ENCODE results near the gene STK32A.
"Not testable (repeated sequence)": the region's sequence is repeated elsewhere in the genome, so short reads cannot be mapped to it uniquely, and the experiment has no call there.

Gene STK32A

DNA sequence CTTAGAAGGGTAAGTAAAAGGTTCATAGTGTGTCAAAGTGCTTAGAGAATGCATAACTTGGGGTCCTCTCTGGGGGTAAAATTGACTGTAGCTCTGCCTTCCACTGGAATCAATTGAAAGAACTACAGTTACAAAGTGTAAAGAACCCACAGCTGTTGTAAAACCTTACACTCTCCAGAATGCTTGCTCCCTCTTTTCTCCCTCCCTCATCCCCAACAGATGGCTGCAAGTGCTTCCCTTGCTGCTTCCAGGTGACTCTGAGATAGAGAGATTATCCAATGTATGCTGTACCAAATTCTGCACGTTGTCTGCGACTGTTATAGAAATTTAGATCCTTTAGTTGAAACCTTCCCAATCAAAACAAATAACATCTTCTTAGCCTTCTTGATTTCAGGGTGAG, 126.0 kb downstream of the STK32A start:
- H3K27ac ChIP-seq (replicated peaks): no peak overlapping the region
- TF ChIP-seq, protein P1, sequence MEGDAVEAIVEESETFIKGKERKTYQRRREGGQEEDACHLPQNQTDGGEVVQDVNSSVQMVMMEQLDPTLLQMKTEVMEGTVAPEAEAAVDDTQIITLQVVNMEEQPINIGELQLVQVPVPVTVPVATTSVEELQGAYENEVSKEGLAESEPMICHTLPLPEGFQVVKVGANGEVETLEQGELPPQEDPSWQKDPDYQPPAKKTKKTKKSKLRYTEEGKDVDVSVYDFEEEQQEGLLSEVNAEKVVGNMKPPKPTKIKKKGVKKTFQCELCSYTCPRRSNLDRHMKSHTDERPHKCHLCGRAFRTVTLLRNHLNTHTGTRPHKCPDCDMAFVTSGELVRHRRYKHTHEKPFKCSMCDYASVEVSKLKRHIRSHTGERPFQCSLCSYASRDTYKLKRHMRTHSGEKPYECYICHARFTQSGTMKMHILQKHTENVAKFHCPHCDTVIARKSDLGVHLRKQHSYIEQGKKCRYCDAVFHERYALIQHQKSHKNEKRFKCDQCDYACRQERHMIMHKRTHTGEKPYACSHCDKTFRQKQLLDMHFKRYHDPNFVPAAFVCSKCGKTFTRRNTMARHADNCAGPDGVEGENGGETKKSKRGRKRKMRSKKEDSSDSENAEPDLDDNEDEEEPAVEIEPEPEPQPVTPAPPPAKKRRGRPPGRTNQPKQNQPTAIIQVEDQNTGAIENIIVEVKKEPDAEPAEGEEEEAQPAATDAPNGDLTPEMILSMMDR (IDR thresholded peaks at IDR 0.05; ENCODE audit: insufficient read depth, low read length): no peak
- TF ChIP-seq, protein P2, sequence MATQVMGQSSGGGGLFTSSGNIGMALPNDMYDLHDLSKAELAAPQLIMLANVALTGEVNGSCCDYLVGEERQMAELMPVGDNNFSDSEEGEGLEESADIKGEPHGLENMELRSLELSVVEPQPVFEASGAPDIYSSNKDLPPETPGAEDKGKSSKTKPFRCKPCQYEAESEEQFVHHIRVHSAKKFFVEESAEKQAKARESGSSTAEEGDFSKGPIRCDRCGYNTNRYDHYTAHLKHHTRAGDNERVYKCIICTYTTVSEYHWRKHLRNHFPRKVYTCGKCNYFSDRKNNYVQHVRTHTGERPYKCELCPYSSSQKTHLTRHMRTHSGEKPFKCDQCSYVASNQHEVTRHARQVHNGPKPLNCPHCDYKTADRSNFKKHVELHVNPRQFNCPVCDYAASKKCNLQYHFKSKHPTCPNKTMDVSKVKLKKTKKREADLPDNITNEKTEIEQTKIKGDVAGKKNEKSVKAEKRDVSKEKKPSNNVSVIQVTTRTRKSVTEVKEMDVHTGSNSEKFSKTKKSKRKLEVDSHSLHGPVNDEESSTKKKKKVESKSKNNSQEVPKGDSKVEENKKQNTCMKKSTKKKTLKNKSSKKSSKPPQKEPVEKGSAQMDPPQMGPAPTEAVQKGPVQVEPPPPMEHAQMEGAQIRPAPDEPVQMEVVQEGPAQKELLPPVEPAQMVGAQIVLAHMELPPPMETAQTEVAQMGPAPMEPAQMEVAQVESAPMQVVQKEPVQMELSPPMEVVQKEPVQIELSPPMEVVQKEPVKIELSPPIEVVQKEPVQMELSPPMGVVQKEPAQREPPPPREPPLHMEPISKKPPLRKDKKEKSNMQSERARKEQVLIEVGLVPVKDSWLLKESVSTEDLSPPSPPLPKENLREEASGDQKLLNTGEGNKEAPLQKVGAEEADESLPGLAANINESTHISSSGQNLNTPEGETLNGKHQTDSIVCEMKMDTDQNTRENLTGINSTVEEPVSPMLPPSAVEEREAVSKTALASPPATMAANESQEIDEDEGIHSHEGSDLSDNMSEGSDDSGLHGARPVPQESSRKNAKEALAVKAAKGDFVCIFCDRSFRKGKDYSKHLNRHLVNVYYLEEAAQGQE (IDR thresholded peaks at IDR 0.05; ENCODE audit: insufficient replicate concordance, low read depth): no peak
- no peak for TF ChIP-seq POLR2AphosphoS5 (IDR thresholded peaks at IDR 0.05; ENCODE audit: low read depth)
- no peak for TF ChIP-seq GABPA (IDR thresholded peaks at IDR 0.05; ENCODE audit: low read depth)
- no peak for TF ChIP-seq SPI1 (IDR thresholded peaks at IDR 0.05; ENCODE audit: borderline replicate concordance, low read depth)
- DNase-seq (ENCODE audit: low read depth in 1 of 2, low spot score in 1 of 2): no peak
- peaks cover 3% of the 10 kb centered on the region for H3K27me3 ChIP-seq (ENCODE audit: insufficient read depth, poor library complexity, severe bottlenecking)
- H3K4me3 ChIP-seq (replicated peaks; ENCODE audit: insufficient read depth, low read length): no peak overlapping the region

DNA sequence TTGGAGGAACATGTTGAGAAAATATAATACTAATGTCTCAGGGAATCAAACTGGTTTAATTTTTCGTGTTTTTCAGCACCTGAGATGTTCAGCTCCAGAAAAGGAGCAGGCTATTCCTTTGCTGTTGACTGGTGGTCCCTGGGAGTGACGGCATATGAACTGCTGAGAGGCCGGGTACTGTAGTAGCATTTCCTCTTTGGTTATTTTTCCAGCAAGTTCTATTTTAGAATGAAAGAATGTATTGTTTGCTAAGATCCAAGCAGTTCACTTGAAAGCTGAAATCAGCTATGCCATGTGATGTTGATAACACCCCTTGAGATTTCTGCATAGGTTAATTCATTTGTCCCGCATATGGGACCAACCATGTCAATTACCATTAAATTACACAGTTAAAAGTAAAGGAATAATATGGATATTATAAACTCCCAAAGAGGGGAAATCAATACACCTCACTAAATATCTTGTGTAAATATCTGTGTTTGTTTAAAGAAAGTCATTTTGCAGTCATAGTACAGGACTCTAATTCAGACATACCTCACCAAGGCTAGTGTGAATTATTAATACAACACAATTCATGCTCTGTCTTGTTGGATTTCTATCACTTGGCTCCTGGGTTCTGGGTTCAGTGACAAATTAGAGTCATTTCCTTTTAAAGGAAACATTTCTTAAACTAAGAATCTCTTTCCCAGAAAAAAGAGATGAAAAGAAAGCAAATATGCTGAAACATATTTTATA, 126.8 kb downstream of the STK32A start:
- no peak for DNase-seq (ENCODE audit: low read depth in 1 of 2, low spot score in 1 of 2)
- H3K4me3 ChIP-seq (replicated peaks; ENCODE audit: insufficient read depth, low read length): no peak overlapping the region
- H3K27ac ChIP-seq (replicated peaks): no peak overlapping the region
- no peak for TF ChIP-seq SPI1 (IDR thresholded peaks at IDR 0.05; ENCODE audit: borderline replicate concordance, low read depth)
- H3K27me3 ChIP-seq (ENCODE audit: insufficient read depth, poor library complexity, severe bottlenecking): peaks cover 3% of the 10 kb centered on the region

DNA sequence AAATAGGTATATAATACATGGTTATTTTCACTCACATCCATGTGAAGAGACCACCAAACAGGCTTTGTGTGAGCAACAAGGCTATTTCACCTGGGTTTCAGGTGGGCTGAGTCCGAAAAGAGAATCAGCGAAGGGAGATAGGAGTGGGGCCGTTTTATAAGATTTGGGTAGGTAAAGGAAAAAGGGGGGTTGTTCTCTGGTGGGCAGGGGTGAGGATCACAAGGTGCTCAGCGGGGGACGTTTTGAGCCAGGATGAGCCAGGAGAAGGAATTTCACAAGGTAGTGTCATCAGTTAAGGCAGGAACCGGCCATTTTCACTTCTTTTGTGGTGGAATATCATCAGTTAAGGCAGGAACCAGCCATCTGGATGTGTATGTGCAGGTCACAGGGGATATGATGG, 132.6 kb downstream of the STK32A start:
- not testable (repeated sequence) for H3K27me3 ChIP-seq (ENCODE audit: insufficient read depth, poor library complexity, severe bottlenecking); DNase-seq (ENCODE audit: low read depth in 1 of 2, low spot score in 1 of 2); H3K27ac ChIP-seq (replicated peaks); H3K4me3 ChIP-seq (replicated peaks; ENCODE audit: insufficient read depth, low read length)

DNA sequence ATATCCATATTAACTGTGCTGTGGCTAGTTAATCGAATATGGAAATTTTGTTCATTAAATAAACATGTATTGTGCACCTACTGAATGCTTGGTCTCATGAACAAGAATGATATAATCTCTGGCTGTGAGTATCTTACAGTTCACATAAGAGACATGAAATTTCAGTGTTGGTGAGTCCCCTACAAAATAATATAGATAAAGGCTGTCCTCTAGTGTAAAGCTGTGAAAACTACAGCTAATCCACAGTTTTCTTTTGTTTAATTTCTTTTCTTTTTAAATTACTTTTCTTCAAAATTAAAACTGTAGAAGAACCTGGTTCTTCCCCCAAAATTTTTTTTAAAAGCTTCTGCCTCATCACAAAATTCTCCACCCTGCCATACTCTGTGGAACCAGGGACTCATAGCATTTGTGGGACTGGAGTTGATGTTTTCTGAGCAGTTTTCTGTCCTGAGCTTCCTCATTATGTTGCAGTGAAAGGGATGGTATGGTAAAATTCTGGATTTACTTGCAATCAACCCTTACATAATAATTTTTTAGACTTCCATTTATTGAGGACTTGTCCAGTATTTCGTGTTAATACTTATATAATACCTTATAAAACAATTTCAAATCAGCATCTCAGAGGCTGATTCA, 135.0 kb downstream of the STK32A start:
- DNase-seq (ENCODE audit: low read depth in 1 of 2, low spot score in 1 of 2): no peak
- H3K4me3 ChIP-seq (replicated peaks; ENCODE audit: insufficient read depth, low read length): no peak overlapping the region
- H3K27ac ChIP-seq (replicated peaks): no peak overlapping the region
- TF ChIP-seq, protein P2 (IDR thresholded peaks at IDR 0.05; ENCODE audit: insufficient replicate concordance, low read depth): no peak
- TF ChIP-seq, protein P1 (IDR thresholded peaks at IDR 0.05; ENCODE audit: insufficient read depth, low read length): peak; percentile 17
- TF ChIP-seq POLR2AphosphoS5 (IDR thresholded peaks at IDR 0.05; ENCODE audit: low read depth) (no peak), SPI1 (IDR thresholded peaks at IDR 0.05; ENCODE audit: borderline replicate concordance, low read depth) (no peak), GABPA (IDR thresholded peaks at IDR 0.05; ENCODE audit: low read depth) (no peak)
- H3K27me3 ChIP-seq (ENCODE audit: insufficient read depth, poor library complexity, severe bottlenecking): no peaks in the 10 kb centered on the region
